SU-DHL-6 (cell line): ENCODE data around the gene EHD4.

Experiments used
- CTCF ChIP-seq: fragments of 200-600 bp; sonication (generic); IDR thresholded peaks from one replicate; pipeline ENCODE4 v1.5.1; 2017; ENCODE audit warnings: antibody characterized with exemption, mild to moderate bottlenecking, low read length, moderate library complexity; ENCODE audit not compliant: insufficient read depth, poor library complexity, severe bottlenecking
- EZH2phosphoT487 ChIP-seq: fragments of 200-600 bp; sonication (generic), shearing (Covaris generic); conservative IDR thresholded peaks from 2 replicates; pipeline ENCODE4 v1.6.1; 2018; ENCODE audit warnings: mild to moderate bottlenecking, antibody characterized with exemption, low read length, moderate library complexity, mixed read lengths

DNA sequence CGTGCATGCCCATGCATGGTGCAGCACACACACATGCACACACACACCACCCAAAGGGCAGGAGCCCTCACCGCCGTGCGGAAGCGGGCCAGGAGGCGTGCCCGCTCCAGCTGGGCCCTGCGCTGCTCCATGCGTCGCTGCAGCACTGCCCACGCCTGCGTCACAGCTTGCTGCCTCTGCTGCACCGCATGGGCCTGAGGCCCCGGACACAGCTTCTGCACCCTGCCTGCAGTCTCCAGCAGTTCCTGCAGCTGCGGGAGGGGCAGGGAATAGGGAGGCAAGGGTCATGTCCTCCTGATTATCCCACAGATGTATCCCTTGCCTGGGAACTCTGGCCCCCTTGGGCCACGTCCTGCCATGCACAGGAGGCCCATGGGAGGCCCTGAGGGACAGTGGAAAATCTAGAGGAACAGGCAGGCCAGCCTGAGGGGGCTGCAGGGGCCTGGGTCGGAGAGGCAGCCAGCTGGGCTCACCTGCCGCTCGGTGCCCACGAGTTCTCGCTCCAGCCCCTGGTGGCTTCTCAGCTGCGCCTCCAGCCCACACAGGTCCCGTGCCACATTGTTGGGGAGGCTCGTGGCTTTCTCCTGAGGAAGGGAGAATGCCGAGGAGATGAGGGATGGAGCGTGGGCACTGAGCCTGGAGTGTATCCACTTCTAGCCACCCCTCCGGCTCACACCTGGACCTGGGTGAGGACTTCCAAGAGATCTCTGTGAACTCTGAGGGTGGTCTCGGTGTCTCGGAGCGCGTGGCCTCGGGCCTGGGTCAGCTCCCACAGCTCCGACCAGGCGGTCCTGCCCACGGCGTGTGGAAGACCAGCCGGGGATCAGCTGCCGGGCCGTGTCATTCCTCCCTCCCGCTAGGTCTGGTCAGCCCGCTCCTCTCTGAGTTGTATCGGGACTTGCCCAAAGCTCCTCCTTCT is 102.3 kb downstream of the EHD4 start:
- TF ChIP-seq CTCF (no peak), EZH2phosphoT487 (no peak)
